HEK293 (cell line): ENCODE results near the gene CD2AP.

Experiments
- CTCF ChIA-PET: fragments of 350-600 bp; formaldehyde crosslinking; extraction: SDS; loops from one replicate; lab custom pipeline; 2021; ENCODE audit warnings: antibody characterized with exemption; lab: Yijun Ruan, JAX
- POLR2A ChIA-PET: fragments of 300-600 bp; formaldehyde crosslinking; extraction: SDS; loops from one replicate; lab custom pipeline; 2020; ENCODE audit warnings: antibody characterized with exemption, inconsistent platforms; lab: Yijun Ruan, JAX
- H3K27ac ChIP-seq: fragments of 200-500 bp; sonication (Bioruptor generic); 2 replicates; pipeline ENCODE4 v1.5.1; 2014; ENCODE audit warnings: low read depth, low read length, control low read depth, inconsistent platforms; ENCODE audit errors: extremely low read depth
- H3K36me3 ChIP-seq, 2 experiments: fragments of 200-500 bp in 1 of 2; sonication (Bioruptor generic) in 1 of 2; 1 replicate in 1 of 2; 2 replicates in 1 of 2; pipeline ENCODE4 v1.5.1; 2014 to 2017; ENCODE audit warnings: inconsistent platforms in 2 of 2, low read length in 2 of 2; ENCODE audit not compliant: control insufficient read depth in 2 of 2, insufficient read depth in 1 of 2
- H3K4me1 ChIP-seq: fragments of 200-500 bp; sonication (Bioruptor generic); 2 replicates; pipeline ENCODE4 v1.5.1; 2014; ENCODE audit warnings: mild to moderate bottlenecking, low read length, inconsistent platforms; ENCODE audit not compliant: control insufficient read depth, insufficient read depth
- H3K4me3 ChIP-seq: 2 replicates; pipeline ENCODE4 v1.5.1; 2011; ENCODE audit warnings: low read depth, mild to moderate bottlenecking, control low read depth, low read length, moderate library complexity
- H3K9me3 ChIP-seq: fragments of 200-500 bp; sonication (Bioruptor generic); 2 replicates; pipeline ENCODE4 v1.5.1; 2014; ENCODE audit warnings: low read depth, low read length, inconsistent platforms; ENCODE audit not compliant: control insufficient read depth, insufficient read depth
- EGR2 ChIP-seq: fragments of 450-650 bp; formaldehyde crosslinking; IDR thresholded peaks from 2 replicates; pipeline ENCODE4 v1.5.1; 2016; ENCODE audit warnings: low read depth, missing biosample characterization, missing genetic modification characterization
- GFI1B ChIP-seq: fragments of 450-650 bp; formaldehyde crosslinking; IDR thresholded peaks from 2 replicates; pipeline ENCODE4 v1.5.1; 2016; ENCODE audit warnings: missing biosample characterization, missing genetic modification characterization
- SP2 ChIP-seq: fragments of 450-650 bp; formaldehyde crosslinking; IDR thresholded peaks from 2 replicates; pipeline ENCODE4 v1.5.1; 2016; ENCODE audit warnings: missing biosample characterization, missing genetic modification characterization
- WT1 ChIP-seq: fragments of 450-650 bp; formaldehyde crosslinking; IDR thresholded peaks from 2 replicates; pipeline ENCODE4 v1.5.1; 2016; ENCODE audit warnings: missing biosample characterization, missing genetic modification characterization
- ZIC2 ChIP-seq: fragments of 450-650 bp; formaldehyde crosslinking; IDR thresholded peaks from 2 replicates; pipeline ENCODE4 v1.5.1; 2016; ENCODE audit warnings: missing biosample characterization, missing genetic modification characterization
- ZNF114 ChIP-seq: fragments of 450-650 bp; formaldehyde crosslinking; IDR thresholded peaks from 2 replicates; pipeline ENCODE4 v1.5.0; 2017; ENCODE audit warnings: missing biosample characterization, missing genetic modification characterization
- ZNF132 ChIP-seq: fragments of 450-650 bp; formaldehyde crosslinking; IDR thresholded peaks from 2 replicates; pipeline ENCODE4 v1.5.1; 2017; ENCODE audit warnings: missing biosample characterization, missing genetic modification characterization, borderline replicate concordance
- ZNF138 ChIP-seq: fragments of 450-650 bp; formaldehyde crosslinking; IDR thresholded peaks from 2 replicates; pipeline ENCODE4 v1.5.1; 2016; ENCODE audit warnings: missing biosample characterization, missing genetic modification characterization, borderline replicate concordance
- ZNF16 ChIP-seq: fragments of 450-650 bp; formaldehyde crosslinking; IDR thresholded peaks from 2 replicates; pipeline ENCODE4 v1.5.1; 2016; ENCODE audit warnings: low read depth, missing biosample characterization, missing genetic modification characterization
- ZNF274 ChIP-seq, 2 experiments: fragments of 200-500 bp in 1 of 2; fragments of 450-650 bp in 1 of 2; sonication (Bioruptor generic) in 1 of 2; formaldehyde crosslinking in 1 of 2; IDR thresholded peaks; 2 replicates each; pipeline versions ENCODE4 v1.5.1 to v1.6.1; 2014 to 2016; ENCODE audit warnings: borderline replicate concordance in 1 of 2, inconsistent platforms in 1 of 2, low read length in 1 of 2, missing biosample characterization in 1 of 2, missing genetic modification characterization in 1 of 2
- ZNF341 ChIP-seq: fragments of 450-650 bp; formaldehyde crosslinking; IDR thresholded peaks from 2 replicates; pipeline ENCODE4; 2016; ENCODE audit warnings: low read depth, missing biosample characterization, missing genetic modification characterization
- ZNF549 ChIP-seq: fragments of 450-650 bp; IDR thresholded peaks from 2 replicates; pipeline ENCODE4 v1.5.1; 2018; ENCODE audit warnings: missing biosample characterization, missing genetic modification characterization, mild to moderate bottlenecking, inconsistent platforms, moderate library complexity
- ZNF571 ChIP-seq: fragments of 450-650 bp; formaldehyde crosslinking; IDR thresholded peaks from 2 replicates; pipeline ENCODE4 v1.5.0; 2017; ENCODE audit warnings: missing biosample characterization, missing genetic modification characterization
- ZNF670 ChIP-seq: fragments of 450-650 bp; formaldehyde crosslinking; IDR thresholded peaks from 2 replicates; pipeline ENCODE4 v1.5.1; 2016; ENCODE audit warnings: missing biosample characterization, missing genetic modification characterization, low read depth
- ZSCAN18 ChIP-seq: fragments of 450-650 bp; formaldehyde crosslinking; IDR thresholded peaks from 2 replicates; pipeline ENCODE4 v1.5.1; 2016; ENCODE audit warnings: missing biosample characterization, missing genetic modification characterization
- TF ChIP-seq, protein P1 (sequence below): fragments of 450-650 bp; formaldehyde crosslinking; IDR thresholded peaks from 2 replicates; pipeline ENCODE4 v1.5.1; 2016; ENCODE audit warnings: missing biosample characterization, missing genetic modification characterization
- TF ChIP-seq, protein P2 (sequence below): fragments of 450-650 bp; formaldehyde crosslinking; IDR thresholded peaks from 2 replicates; pipeline ENCODE4 v1.5.1; 2017; ENCODE audit warnings: missing biosample characterization, missing genetic modification characterization
- TF ChIP-seq, protein P3 (sequence below): fragments of 450-650 bp; formaldehyde crosslinking; IDR thresholded peaks from 2 replicates; pipeline ENCODE4 v1.5.1; 2016; ENCODE audit warnings: missing biosample characterization, missing genetic modification characterization

CD2AP gene

DNA sequence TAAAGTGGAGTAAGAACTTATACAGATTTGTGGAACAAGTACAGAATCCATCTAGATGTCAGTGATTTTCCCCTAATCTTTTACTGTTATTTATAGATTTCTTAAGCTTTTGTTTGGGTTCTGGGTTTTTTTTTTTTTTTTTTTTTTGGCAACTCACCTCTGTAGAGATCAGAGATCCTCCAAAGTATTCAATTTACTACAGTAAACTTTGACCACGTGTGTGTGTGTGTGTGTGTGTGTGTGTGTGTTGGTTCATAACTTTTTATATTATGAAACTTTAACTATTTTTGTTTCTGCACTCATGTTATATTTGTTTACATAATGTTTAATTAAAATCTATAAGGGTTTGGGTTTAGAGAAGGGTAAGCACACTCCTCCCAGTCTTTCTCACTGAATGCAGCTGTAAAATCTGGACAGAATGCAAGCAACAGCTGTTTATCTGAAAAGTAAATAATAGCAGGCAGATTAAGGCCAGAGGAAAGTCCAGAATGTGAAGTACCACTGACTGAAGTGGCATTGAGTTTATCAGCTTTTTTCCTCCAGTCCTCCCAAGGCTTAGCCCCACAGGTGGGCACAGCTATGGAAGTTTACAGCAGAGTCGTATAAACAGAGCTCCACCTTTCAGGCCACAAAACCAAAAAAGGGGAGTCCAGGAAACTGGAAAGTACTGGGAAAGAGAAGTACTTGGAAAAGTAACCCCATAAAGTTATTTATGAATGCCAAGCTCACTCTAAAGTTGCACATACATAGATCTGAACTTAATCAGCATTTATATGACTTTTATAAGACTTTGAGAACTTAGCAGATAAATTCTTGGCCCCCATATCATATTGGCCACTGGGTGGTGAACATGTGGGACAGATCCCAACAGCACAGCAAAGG lies 43.0 kb upstream of the CD2AP start:
- ChIA-PET CTCF (interaction anchor here (0.7 to 1.0 kb wide), 5 partner anchors 20 to 850 kb away, joined by 3 to 4 read pairs (median 4); no protein-coding TSS in a partner anchor), POLR2A (no interaction called here)
- Histone ChIP-seq H3K4me3 (no peak overlapping the region), H3K27ac (no peak overlapping the region), H3K36me3 (no peaks in the 10 kb centered on the region), H3K4me1 (peaks cover 4% of the 10 kb centered on the region; the same call in 1 of the 2 replicates), H3K9me3 (no peaks in the 10 kb centered on the region)
- TF ChIP-seq ZNF16 (tag by site-specific recombination): no peak
- TF ChIP-seq, protein P1, sequence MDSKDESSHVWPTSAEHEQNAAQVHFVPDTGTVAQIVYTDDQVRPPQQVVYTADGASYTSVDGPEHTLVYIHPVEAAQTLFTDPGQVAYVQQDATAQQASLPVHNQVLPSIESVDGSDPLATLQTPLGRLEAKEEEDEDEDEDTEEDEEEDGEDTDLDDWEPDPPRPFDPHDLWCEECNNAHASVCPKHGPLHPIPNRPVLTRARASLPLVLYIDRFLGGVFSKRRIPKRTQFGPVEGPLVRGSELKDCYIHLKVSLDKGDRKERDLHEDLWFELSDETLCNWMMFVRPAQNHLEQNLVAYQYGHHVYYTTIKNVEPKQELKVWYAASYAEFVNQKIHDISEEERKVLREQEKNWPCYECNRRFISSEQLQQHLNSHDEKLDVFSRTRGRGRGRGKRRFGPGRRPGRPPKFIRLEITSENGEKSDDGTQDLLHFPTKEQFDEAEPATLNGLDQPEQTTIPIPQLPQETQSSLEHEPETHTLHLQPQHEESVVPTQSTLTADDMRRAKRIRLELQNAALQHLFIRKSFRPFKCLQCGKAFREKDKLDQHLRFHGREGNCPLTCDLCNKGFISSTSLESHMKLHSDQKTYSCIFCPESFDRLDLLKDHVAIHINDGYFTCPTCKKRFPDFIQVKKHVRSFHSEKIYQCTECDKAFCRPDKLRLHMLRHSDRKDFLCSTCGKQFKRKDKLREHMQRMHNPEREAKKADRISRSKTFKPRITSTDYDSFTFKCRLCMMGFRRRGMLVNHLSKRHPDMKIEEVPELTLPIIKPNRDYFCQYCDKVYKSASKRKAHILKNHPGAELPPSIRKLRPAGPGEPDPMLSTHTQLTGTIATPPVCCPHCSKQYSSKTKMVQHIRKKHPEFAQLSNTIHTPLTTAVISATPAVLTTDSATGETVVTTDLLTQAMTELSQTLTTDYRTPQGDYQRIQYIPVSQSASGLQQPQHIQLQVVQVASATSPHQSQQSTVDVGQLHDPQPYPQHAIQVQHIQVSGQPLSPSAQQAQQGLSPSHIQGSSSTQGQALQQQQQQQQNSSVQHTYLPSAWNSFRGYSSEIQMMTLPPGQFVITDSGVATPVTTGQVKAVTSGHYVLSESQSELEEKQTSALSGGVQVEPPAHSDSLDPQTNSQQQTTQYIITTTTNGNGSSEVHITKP (tag by site-specific recombination): peak; percentile 81
- no peak for TF ChIP-seq ZNF138 (tag by site-specific recombination)
- TF ChIP-seq ZNF114 (tag by site-specific recombination): no peak
- TF ChIP-seq ZSCAN18 (tag by site-specific recombination): no peak
- no peak for TF ChIP-seq SP2 (tag by site-specific recombination)
- TF ChIP-seq ZNF132 (tag by site-specific recombination): no peak
- TF ChIP-seq ZNF571: no peak
- no peak for TF ChIP-seq GFI1B (tag by site-specific recombination)
- TF ChIP-seq ZNF341: no peak
- TF ChIP-seq, protein P2, sequence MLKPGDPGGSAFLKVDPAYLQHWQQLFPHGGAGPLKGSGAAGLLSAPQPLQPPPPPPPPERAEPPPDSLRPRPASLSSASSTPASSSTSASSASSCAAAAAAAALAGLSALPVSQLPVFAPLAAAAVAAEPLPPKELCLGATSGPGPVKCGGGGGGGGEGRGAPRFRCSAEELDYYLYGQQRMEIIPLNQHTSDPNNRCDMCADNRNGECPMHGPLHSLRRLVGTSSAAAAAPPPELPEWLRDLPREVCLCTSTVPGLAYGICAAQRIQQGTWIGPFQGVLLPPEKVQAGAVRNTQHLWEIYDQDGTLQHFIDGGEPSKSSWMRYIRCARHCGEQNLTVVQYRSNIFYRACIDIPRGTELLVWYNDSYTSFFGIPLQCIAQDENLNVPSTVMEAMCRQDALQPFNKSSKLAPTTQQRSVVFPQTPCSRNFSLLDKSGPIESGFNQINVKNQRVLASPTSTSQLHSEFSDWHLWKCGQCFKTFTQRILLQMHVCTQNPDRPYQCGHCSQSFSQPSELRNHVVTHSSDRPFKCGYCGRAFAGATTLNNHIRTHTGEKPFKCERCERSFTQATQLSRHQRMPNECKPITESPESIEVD (tag by site-specific recombination): peak; percentile 55; the same call in 1 of the 2 replicates
- no peak for TF ChIP-seq ZNF549
- TF ChIP-seq ZNF274 (IDR thresholded peaks at IDR 0.05; ENCODE audit: low read length): no peak
- no peak for TF ChIP-seq ZNF274 (tag by site-specific recombination; IDR thresholded peaks at IDR 0.05; ENCODE audit: borderline replicate concordance)
- TF ChIP-seq WT1 (tag by site-specific recombination): no peak
- TF ChIP-seq ZNF670 (tag by site-specific recombination): no peak
- TF ChIP-seq ZIC2 (tag by site-specific recombination): no peak

GRCh38 chr6:47435254-47435612 lies 42.4 kb upstream of the CD2AP start:
- CTCF ChIA-PET: interaction anchor here (0.7 kb wide), 1 partner anchor 21 kb away, joined by 4 read pairs; no protein-coding TSS in a partner anchor
- TF ChIP-seq, protein P3, sequence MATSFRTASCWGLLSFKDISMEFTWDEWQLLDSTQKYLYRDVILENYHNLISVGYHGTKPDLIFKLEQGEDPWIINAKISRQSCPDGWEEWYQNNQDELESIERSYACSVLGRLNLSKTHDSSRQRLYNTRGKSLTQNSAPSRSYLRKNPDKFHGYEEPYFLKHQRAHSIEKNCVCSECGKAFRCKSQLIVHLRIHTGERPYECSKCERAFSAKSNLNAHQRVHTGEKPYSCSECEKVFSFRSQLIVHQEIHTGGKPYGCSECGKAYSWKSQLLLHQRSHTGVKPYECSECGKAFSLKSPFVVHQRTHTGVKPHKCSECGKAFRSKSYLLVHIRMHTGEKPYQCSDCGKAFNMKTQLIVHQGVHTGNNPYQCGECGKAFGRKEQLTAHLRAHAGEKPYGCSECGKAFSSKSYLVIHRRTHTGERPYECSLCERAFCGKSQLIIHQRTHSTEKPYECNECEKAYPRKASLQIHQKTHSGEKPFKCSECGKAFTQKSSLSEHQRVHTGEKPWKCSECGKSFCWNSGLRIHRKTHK: peak; percentile 90
- TF ChIP-seq EGR2 (tag by site-specific recombination): no peak
- H3K9me3 ChIP-seq: no peaks in the 10 kb centered on the region
- H3K27ac ChIP-seq: no peak overlapping the region
- H3K4me3 ChIP-seq: no peak overlapping the region
- peaks cover 4% of the 10 kb centered on the region; the same call in 1 of the 2 replicates for H3K4me1 ChIP-seq
- H3K36me3 ChIP-seq: no peaks in the 10 kb centered on the region
- POLR2A ChIA-PET: no interaction called here
